ENCODE data around the gene HS6ST2.

Gene HS6ST2

DNA sequence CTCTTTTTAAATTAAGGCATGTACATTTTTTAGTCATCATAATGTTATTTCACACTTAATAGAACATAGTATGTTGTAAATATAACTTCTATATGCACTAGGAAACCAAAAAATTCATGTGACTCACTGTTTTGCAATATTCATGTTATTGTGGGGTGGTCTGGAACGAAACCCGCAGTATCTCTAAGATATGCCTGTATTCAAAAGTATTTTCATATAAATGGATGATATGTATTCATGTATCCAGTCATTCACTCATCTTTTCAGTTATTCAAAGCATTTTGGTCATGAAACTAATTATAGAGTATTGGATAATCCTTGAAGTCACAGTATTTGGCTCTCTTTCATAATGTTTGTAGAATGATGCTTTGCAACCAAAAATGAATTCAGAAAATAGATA is 168.1 kb downstream of the HS6ST2 start:
- no peak for FAIRE-seq

DNA sequence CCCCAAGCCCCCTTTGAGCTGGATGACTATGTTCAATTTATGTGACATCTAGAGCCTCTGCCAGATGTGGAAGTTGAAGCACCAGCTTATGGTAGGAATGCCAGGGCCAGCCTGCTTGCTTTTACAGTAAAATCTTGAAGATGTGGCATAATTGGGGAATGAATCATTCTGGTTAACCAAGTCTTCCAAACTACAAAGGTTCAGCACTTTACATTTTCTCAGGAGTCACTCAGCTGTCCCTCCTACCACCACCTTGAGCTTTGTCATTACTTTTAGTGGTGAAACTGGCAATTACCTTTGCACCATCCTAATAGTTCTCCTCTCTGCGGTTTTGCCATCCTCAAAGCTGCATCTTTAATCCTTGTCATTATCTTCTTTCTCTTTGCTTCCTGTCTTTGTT is 172.2 kb downstream of the HS6ST2 start:
- FAIRE-seq: no peak

DNA sequence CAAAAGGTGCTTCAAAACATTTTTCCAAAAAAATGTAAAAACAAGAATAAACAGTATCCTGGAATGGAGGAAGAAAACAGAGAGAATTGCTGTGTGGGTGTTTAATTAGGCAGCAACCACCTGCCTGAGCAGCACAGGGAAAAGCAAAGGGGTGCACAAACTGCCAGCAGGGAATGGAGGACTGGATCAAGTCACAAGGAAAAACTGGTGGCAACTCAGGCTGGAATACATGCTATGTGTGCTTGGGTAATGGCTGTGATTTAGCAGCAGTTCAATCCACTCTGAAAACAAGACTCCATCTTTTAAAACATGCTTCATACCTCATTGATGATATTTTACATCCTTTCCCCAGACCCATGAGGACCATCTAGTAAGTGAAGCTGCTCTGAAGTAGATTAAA is 179.5 kb downstream of the HS6ST2 start:
- no peak for FAIRE-seq

DNA sequence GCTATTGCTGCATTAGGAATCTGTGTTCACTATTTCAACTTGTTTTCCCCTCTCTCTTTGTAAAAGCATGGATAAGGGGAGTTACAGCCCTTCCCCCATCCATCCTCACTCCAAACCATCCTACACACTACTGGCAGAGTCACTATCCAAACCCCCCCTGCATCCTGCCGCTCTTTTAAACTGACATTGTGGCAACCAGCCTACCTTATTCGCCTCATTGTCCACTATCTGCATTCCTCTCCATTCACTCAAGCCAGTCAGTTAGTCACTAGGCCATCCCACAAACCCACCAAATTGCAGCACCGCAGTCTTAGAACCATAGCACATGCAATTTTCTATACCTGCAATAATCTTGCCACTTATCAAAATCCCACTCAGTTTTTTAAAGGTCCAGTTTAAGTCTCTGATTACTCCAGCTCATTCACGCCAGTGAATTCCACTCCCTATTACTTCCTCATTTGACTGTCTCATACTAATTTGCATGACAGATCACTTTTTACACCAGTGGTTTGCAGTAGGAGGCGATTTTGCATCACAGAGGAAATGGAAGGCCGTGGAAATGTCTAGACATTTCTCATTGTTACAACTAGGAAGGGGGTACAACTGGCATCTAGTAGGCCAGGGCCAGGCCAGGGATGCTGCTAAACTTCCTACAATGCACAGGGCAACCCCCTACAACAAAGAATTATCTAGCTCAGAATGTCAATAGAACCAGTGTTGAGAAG is 181.8 kb downstream of the HS6ST2 start:
- FAIRE-seq: no peak

DNA sequence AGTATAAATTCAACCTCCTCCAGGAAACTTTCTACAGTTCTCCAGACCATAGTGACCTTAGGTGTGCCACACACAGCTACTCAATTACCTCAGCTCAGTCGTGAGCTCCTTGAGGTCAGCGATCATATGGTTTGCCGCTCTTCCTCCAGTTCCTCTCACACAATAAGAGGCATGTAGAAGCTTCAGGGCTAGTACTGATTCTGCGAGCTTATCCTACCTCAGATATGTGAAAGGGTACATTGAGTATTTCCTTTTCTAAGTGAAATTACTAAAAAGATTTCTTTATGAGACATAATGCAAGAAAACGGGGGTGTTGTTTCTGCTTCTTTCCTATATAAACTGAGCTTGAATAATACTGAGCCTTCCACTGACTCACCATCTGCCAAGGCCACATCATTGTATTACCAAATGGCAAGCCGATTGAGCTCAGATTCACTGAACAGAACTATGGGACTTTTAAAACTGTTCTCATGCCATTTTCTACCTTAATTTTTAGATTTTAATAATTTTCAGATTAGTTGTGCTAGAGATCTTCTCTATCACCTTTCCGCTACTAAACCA is 183.1 kb downstream of the HS6ST2 start:
- FAIRE-seq: no peak

DNA sequence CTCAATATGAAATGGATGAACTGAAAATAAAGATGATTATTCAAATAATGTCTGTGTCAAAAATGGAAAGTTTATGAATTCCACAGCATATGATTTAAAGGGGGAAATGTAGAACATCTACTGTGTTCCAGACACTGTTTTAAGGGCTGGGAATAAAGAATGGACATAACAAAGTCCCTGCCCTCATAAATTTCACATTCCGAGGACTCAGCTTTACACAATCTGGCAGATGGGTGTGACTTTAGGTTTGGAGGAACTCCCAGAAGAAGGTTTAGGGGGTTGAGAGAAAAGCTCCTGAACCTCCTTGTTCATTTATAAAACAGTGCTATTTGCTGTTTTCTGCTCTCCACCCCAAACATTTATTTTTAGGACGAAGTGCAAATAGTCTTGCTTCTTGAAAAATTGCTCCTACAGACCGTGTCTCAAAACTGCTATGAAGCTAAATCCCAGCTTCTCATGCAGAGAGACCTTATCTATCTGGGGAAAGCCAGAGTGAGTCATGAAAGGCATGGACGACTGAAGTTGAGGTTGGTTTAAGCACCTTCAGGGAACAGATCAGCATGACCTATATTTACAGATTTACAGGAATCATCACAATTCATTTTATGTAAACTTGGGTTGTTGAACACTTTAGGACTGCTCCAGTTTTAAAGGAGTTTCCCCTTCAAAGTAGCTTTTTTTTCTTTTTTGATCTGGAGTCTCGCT is 184.3 kb downstream of the HS6ST2 start:
- FAIRE-seq: no peak

DNA sequence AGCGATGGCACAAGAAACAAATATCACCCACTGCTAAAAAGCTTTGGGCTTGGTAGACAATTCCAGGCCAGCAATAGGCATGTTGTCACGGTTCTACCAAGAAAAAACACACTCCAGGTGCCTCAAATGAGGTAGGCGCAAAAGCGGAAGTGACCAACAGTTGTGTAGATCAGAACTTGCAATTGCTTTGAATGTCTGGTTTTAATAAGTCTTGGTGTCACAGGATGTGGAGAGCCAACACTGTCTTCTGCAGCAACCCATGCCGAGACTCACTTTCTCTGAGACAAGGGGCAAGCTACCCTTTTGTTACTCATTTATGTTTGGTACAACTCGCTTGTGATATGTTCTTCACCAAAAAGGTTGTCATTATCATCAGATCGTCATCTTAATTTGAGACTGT is 188.8 kb downstream of the HS6ST2 start:
- FAIRE-seq: no peak

DNA sequence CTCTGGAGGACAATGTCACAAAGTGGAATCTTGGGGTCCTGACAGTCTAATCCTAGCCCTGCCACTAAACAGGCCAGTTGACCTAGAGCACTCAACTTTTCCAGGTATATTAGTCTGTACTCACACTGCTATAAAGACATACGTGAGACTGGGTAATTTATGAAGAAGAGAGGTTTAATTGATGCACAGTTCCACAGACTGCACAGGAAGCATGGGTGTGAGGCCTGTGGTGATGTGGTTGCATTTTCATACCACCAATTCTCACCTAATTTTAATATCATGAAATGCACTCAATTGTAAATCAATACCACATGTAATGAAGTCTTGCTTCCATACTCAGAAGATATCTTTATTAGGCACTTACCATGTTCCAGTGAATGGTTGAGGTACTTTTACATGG is 192.0 kb downstream of the HS6ST2 start:
- FAIRE-seq: no peak

DNA sequence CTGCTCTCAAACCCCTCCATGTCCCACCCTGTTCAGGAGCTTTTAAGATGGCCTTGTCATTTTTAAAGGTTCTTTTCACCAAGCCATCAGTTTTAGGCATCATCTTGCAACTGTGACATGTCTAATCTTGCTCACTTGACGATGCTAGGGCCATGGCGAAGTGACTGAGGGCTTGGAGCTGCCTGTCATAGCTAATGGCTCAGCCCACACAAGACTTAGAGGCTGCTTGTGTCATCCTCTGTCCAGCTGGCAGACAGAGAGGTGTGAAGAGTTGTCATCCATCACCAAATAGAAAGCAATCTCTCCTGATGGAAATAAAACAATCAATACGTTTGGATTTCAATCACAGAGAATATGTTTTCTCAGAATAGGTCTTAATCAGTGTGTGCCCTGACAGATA is 194.9 kb downstream of the HS6ST2 start:
- FAIRE-seq: no peak

DNA sequence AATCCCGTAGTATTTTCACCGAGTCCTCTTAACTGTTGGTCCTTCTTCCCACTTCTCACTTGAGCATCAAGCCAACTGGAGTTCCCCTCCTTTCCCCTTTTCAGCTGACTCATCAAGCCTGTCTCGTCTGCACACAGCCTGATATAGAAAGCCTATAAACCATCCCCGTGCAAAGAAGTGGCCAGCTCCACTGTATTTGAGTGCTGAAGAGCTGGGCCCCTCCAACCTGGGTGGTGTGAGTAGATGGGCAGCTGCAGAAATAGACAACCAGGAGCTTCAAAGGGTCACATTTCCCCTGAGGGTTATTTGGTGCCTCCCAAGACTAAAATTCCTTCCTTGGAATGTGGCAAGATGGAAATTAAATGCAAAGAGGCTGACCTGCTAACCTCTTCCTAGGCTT is 199.7 kb downstream of the HS6ST2 start:
- FAIRE-seq: no peak

DNA sequence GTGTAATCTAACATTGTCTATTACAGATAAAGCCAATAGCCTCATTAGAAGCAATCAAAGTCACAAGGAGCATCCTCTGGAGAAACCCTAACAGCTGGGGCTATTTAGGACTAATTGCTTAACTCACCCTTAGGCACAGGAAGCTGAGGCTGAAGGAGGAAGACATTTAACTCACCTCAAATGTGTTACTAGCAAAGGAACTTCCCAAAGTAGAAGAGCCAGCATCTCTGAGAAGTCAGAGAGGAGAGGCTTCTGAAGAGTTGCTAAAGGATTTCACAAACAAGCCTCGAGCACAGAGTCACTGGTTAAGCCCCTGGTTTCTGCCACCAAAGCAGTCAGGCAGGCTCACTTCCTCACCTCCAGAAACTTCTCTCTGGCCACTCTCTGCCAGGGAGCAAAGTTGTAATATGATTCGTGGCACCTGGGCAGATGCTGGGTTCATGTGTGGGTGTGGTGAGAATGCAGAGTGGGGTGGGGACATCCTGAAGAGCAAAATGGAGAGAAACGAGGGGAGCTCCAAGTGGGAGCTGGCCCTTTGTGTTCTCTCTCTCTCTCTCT is 201.3 kb downstream of the HS6ST2 start:
- no peak for FAIRE-seq

DNA sequence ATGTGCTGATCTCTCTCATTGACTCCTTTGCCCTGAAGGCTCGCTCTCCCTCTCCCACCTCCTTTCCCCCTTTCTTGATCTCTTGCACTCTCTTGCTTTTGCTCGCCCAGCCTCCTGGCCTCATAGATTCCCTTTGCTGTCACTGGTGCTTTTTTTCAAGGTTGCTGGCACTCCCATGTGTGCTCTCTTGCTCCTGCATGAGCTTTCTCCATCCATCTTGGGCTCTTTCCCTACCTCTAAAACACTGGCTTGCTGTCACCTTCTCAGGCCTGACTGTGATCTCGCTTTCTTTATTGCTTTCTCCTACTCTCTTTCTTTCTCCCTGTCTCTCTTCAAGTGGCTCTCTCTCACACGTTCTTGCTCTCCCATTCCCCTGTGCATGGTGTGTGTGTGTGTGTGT is 202.0 kb downstream of the HS6ST2 start:
- FAIRE-seq: no peak

DNA sequence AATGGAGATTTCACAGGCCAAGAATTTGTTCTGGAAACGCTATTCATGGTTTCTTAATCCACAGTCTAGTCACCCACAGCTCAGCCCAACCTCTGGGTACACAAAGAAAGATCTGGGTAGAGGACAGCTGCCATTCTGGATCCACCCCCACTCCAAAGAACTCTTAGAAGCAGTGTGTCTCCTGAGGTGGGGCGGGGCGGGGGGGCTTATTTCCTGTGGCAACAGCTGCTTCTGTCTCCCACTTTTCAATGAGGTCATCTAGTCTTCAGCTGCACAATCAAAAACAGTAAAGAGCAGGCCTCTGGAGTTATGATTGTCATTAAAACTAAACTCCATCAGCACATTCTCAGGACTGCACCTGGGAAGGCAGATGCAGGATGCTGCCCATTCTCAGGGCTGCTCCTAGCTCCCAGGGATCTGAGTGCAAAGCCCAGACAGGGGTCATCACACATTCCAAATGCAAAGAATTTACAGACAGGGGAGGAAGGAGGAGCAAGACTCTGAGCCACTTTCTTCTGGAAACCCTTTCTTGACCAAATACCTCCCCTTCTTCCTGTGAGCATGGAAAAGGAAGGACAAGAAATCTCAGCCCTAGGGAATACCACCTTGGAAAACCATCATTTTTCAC is 207.3 kb downstream of the HS6ST2 start:
- FAIRE-seq: no peak

DNA sequence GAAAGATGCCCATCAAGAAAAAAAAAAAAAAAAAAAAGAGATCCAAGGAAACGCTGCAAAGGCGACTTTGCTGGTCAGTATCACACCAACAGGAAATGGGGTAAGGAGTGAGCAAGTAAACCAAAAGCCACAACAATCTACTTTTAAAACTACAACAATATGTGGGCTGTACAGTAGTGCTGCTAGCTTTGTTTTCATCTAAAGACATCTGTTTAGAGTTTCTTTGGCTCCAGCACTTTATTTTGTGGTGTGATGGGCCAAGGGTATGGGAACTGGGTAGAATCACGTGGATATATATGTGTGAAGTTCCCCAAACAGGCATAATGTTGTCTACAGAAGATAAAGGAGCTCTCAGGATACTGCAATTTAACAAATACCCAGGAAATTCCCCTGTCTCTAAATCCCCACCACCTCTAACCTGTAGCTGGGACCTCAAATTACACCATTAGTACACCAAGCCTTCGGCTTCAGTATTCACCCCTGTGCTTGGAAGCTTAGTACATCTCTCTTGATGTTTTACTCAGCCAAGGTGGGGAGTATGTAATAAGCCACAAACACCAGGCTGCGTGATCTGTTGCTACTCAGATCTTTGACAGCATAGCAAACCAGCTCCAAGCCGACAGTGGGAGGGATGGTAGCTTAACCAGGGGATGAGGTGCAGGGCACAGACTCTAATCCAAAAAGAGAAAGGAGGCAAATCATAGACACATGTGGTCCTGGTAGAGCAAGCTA is 207.9 kb downstream of the HS6ST2 start:
- no peak for FAIRE-seq

DNA sequence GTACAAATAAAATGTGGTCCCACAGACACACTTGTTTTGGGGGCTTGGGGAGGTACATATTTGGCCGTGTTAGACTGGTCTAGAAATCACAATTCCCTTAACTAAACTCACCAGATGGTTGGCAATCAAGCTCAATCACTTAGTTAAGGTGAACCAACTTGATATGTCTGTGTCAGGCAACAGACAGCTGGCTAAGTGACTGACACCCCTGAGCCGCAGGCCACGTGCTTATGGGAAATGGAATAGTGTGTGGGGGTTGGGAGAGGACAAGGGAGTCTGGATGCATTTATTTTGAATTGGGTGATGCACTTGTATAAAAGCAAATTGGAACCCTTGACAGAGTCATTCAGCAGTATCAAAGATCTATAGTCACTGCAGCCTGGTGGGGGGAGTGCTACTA is 209.0 kb downstream of the HS6ST2 start:
- FAIRE-seq: no peak

DNA sequence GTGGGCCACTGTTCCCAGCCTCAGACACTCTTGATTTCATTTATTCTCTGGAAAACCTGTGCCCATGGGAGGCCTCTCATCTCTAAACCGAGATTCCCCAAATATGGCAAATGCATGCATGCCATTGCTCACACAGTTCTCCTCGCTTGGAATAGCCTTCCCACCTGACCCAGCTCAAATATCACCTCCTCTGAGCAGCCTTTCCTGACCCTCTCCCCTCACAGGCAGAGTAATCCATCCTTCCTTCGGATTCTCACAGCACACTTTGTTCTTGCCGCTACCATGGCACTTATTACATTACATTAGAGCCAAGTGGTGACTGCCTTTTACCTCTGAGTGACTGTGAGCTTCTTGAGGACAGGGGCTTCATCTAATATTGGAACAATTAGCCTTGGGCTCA is 209.5 kb downstream of the HS6ST2 start:
- FAIRE-seq: no peak

DNA sequence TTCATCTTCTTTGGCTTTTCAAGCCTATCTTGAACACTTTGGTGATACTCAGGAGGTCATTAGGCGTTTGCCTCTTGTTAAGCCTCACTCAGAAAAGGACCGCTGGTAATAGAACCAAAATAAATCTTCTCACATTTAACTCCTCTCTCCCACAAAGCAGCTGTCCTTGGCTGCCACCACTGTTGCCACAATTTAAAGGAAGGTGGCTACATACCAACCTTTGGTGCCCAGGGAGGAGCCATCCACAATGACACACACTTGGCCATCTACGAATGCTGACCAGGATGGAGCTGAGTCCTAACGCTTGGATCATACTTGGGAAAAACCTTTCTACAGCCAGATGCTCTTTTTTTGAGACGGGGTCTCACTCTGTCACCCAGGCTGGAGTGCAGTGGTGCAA is 210.2 kb downstream of the HS6ST2 start:
- no peak for FAIRE-seq

DNA sequence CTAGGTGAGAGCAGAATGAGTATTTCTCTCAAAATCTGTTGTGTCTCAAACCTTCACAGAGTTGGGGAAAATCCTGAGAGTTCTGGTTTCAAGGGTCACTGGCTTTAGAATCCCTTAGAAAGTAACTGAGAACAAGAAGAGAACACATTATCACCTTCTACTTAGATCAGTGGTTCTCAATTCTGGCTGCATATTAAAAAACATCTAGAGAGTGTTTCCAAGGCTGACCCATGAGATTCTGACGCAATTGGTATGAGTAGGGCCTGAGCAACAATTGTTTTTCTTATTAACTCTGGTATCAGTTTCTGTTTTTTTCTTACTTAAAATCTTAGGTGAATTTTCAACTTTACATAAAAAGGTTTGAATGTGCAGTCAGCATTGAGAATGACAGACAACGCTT is 212.8 kb downstream of the HS6ST2 start:
- FAIRE-seq: no peak

DNA sequence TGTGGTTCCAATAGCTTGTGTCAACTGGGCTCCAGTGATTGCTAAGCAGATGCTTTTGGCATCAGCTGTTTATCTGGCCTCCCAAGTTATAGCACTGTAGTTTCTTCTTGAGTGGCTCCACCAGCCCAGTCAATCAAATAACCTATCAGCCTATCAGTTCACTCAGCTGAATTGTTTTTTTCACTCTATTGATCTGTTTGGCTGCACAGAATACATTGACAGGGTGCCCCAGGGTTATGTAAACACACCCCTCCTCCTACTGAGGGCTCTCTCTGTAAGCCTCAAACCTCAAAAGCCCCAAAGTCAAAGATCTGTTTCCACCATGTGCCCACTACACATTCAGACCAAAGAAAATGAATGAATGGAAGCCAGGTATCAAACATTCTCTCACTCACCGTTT is 214.0 kb downstream of the HS6ST2 start:
- no peak for FAIRE-seq

DNA sequence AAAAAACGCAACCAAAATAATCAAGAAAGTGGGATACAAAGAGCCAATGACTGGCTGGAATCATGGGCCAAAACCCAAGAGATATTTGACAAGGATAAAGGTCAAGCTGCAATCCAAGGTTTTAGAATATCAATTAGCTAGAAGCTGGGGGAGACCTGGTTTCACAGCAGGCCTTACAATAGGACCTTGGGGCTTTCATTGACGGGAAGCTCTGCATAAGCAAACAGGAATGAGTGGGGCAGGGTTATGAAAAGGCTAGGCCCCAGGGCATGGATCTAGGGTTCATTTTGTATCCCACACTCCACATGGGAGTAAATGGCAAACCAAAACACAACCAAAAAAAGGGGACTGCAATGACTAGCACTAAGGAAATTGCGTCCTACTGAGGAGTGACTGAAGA is 215.3 kb downstream of the HS6ST2 start:
- no peak for FAIRE-seq

DNA sequence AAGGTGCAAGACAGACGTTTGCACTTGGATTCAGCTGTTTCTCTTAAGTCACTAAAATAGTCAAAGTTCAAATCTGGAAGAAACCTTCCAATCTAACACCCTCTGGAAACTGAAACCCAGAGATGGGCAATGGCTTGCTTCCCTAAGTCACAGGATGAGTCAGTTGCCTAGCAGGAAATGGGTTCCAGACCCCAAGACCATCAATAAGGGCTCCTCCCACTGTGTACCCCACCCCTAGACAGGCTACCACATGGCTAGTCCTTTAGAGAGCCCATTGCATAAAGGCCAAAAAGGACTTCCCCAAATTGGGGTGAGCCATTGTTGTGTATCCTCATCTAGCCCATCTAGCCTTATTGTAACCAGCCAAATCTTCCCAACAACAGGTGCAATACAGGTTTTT is 216.2 kb downstream of the HS6ST2 start:
- no peak for FAIRE-seq

DNA sequence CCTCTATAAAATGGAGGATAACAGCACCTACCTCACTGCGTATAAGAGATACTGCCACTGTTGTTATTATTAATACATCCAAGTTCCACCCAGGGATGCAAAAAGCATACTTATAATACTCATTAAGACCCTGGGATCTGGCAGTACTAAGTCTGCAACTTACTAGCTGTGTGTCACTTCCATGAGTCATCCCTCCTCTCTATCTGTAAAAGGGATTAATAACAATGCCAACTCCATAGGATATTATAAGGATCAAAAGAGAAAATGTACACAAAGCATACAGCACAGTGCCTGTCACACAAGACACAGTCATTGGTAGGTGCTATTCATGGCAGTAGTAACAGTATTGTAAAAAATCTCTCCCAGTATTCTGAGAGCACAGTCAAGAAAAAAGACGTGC is 216.7 kb downstream of the HS6ST2 start:
- FAIRE-seq: no peak

Data from TTC549 (cell line).